Esophagus squamous epithelium (tissue), 4 donors: ENCODE data around the gene ANKRD13D.

ENCODE experiments used
- CTCF ChIP-seq, 6 experiments: fragments of 450-650 bp in 4 of 6; fragments of 200-600 bp in 2 of 6; sonication (generic) in 2 of 6; IDR thresholded peaks; one replicate each; pipeline ENCODE4 v1.5.1; 2016 to 2019; ENCODE audit warnings: antibody characterized with exemption in 6 of 6, mild to moderate bottlenecking in 4 of 6, moderate library complexity in 4 of 6
- POLR2A ChIP-seq, 4 donors: fragments of 450-650 bp; IDR thresholded peaks; one replicate each; pipeline ENCODE4 v1.6.1; 2017; ENCODE audit warnings: antibody characterized with exemption in 4 of 4, mild to moderate bottlenecking in 4 of 4, moderate library complexity in 3 of 4

GRCh38 chr11:67264260-67264659 lies 24.8 kb upstream of the ANKRD13D start:
- no peak for TF ChIP-seq CTCF (IDR thresholded peaks at IDR 0.05)
- TF ChIP-seq POLR2A (IDR thresholded peaks at IDR 0.05): no peak
